Measurements from ENCODE around the gene CASKIN1.
"Not testable (repeated sequence)": the region's sequence is repeated elsewhere in the genome, so short reads cannot be mapped to it uniquely, and the experiment has no call there.

Gene CASKIN1

GRCh38 chr16:2210009-2210332 lies 13.6 kb upstream of the CASKIN1 start:
- DNase-seq, result no peak

DNA sequence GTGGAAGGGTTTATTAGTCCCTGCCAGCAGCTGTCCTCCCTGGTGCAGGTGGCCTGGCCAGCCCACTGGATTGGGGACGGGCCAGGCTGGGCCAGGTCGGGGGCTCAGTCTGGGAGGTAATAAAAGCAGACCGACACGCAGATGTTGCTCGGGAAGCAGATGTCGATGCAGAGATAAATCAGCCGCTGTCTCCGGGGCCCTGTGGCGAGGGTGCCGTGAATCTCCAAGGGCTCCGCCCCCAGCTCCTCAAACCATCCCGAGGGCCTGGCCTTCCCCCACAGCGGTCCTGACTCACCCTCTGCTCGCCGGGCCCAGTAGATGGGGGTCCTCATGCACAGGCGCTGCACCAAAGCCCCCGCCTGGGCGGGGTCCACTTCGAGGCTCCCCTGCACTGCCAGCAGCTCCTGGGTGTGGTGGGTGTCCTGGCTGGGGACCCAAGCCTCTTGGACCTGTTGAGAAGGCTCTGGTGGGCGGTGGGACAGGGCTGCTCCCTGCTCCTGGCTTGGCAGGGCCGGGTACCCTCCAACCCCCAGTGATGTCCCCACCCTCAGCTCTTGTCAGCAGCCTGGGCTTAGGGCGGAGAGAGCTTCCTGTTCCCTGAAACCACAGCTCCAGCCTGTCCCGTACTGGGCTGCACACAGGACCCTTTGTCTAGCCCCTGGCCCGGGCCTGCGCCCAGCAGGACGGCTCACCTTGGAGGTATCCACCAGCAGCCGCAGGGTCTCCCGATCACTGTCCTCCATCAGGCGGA lies 13.0 kb upstream of the CASKIN1 start:
- no peak for DNase-seq

- DNase-seq, result no peak
Observed at GRCh38 chr16:2208772-2209171, 12.4 kb upstream of the CASKIN1 start.

DNA sequence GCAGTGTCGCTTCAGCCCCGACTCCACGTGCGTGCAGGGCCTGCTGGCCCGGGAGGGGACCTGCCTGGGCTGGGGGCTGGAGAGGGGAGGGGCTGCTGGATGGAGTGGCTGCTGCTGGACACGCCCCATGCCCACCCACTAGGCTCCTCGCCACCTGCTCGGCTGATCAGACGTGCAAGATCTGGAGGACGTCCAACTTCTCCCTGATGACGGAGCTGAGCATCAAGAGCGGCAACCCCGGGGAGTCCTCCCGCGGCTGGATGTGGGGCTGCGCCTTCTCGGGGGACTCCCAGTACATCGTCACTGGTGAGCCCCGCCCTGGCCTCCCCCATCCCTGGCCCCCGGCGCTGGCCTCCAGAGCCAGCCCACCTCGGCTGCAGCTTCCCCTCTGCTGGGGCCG lies 11.9 kb upstream of the CASKIN1 start:
- no peak for DNase-seq

DNA sequence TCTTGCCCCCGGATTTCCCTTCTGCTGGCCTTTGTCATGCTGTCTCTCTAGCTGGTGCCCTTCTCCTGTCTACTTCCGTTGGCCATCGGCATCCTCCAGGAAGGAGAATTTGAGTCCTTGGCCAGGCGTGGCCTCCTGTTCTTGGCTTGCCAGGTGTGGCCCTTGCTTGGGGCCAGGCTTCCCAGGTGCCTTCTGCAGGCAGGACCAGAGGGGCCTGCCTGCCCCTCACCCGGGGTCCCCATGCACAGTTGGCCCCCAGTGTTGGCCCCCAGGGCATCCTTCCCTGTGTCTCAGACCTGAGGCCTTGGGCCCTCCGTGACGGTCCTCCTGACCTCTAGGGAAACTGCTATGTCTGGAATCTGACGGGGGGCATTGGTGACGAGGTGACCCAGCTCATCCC lies 11.5 kb upstream of the CASKIN1 start:
- DNase-seq, result no peak

- no peak for DNase-seq
Observed at GRCh38 chr16:2206780-2207433, 10.5 kb upstream of the CASKIN1 start.

DNA sequence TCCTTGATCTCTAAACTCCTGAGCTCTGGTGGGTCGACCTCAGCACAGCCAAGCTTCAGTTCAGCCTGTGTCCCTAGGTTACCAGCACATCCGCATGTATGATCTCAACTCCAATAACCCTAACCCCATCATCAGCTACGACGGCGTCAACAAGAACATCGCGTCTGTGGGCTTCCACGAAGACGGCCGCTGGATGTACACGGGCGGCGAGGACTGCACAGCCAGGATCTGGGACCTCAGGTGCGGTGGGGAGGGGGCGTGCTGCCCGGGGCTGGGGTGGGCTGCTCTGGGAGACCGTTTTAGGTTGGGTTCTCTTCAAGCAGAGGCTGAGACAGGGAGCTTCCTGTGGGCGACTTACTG lies 10.0 kb upstream of the CASKIN1 start:
- no peak for DNase-seq

DNA sequence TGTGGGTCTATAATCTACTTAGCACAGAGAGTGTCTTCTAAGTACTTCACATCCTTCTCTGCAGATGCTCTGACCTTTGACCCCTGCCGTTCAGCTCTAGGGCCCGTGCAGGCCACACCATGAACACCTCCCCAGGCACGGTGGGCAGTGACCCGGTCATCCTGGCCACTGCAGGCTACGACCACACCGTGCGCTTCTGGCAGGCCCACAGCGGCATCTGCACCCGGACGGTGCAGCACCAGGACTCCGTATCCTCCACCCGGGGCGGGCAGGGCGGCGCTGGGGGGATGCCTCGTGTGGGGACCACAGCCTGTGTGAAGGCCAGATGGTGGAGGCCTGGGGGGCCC lies 9.5 kb upstream of the CASKIN1 start:
- DNase-seq, result no peak

- DNase-seq, result no peak
Observed at GRCh38 chr16:2205104-2205966, 8.9 kb upstream of the CASKIN1 start, which contains the start of gene MLST8. MLST8 (plus strand) TSS chr16:2205454; CDS start chr16:2206086, 632 bp downstream.

DNA sequence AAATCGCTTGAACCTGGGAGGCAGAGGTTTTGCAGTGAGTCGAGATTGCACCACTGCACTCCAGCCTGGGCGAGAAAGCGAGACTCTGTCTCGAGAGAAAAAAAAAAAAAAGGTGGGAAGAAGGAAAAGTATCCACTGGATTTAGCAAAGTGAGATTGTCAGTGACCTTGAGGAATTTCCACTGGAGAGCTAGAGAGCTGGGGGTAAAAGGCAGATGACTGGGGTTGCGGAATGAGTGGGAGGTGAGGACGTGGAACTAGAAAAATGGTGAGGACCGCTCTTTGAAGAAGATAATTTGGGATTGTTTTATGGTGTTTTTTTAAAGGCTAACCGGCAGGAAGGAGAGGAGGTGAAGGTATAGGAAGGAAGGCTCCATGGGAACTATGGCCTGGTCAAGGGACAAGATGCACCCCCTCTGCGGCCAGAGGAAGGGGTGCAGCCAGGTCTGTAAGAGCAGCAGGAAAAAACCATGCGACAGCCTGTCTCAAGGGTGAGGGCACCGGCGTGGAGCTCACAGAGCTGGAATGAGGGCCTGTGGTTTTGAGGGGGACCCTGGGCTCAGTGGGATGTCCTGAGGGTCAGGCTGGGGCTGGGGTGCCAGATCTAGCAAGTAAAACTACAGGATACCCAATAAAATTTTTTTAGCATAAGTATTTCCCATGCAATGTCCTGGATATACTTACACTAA lies 8.2 kb upstream of the CASKIN1 start:
- no peak for DNase-seq

DNA sequence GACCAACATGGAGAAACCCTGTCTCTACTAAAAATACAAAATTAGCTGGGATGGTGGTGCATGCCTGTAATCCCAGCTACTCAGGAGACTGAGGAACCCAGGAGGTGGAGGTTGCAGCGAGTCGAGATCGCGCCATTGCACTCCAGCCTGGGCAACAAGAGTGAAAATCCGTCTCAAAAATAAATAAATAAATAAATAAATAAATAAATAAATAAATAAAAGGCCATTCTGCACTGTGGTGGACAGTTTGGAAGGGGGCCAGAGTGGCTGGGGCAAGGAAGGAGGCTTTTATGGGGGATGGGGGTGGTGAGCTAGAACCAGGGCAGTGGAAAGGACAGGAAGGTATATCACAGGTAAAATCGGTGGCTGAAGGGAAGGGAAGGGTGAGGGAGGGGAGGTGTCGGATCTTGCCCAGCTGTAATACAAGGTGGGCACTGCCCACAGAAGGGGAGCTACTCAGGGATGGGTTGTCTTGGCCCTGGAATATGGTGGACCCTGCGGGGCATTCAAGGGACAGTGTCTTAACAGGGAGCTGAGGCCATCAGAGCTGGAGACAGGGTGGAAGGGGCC lies 6.8 kb upstream of the CASKIN1 start:
- DNase-seq, result not testable (repeated sequence)

GRCh38 chr16:2200313-2200712 lies 3.9 kb upstream of the CASKIN1 start:
- no peak for DNase-seq

GRCh38 chr16:2199621-2200139 lies 3.3 kb upstream of the CASKIN1 start:
- DNase-seq, result no peak

GRCh38 chr16:2199095-2199494 lies 2.7 kb upstream of the CASKIN1 start:
- no peak for DNase-seq

DNA sequence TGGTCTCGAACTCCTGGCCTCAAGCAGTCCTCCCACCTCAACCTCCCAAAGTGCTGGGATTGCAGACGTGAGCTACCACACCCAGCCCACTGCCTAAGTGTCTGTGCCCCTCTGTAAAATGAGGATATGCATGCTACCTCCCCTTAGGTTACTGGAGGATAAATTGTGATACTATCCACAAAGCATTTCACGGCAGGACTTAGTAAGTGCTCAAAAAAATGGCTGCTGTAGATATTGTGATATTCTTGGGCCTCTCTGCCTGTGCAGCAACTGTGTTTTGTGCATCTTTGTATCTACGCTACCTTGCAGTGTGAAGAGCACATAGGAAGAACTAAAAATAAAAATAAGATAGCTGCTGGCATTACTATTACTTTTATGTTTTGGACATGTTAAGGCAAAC lies 1.9 kb upstream of the CASKIN1 start:
- DNase-seq, result no peak

GRCh38 chr16:2197765-2198164 lies 1.4 kb upstream of the CASKIN1 start:
- no peak for DNase-seq

- DNase-seq, result no peak
Observed at GRCh38 chr16:2196981-2197511, 641 bp upstream of the CASKIN1 start.

DNA sequence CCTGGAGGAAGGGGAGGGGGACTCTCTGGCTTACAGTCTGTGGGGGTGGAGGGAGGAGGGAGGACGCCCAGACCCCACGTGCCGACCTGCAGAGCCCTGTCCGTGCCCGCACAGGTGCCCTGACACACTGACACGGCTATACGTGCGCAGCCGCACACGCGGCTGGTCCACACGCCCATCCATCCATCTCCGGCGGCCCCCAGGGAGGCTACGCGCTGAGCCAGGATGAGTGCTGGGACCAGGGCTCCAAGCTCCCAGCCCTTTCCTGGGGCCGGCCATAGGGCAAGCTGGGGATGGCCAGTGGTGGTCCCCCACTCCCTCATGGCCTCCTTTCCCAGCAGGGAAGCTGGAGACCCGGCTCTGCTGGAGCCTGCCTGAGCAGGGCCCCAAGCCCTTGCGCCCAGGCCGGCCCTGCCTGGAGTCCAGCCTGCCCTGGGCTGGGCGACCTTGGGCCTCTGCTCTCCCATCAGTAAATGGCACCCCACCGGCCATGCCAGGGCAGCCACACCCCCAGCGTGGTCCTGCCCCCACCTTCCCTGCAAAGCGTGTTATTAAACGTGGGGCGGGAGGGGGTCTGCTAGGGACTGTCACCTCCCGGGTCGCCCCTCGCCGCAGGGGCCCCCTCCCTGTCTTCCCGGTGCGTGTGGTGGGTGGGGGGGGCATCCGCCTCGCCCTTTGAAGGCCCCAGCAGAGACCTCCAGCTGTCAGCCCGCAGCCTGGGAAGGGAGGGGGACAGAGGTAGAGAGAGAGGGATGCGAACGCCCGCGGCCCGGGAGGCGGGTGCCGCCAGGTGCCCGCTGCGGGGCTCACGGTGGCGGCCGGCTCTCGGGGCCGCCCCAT lies 863 bp downstream of the CASKIN1 start:
- no peak for DNase-seq

DNA sequence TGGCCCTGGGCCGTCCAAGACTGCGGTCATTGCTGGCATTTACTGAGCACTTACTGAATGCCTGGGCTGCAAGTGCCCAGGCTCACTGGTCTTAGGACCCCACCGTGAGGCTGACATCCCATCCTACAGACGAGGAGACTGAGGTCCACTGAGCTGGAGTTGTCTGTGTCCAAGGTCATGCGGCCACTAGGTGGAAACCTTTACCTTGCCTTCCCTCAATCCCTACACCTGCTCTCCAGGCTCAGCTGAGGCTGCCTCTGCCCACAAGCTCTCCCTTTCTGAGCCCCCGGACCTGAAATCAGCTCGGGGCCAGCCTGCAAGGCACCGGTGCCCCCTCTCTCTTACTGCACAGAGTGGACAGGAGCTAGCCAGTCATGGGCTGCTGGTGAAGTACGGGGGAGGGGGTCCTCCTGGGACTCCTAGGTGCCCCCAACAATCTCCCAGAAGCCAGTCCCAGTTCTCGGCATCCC lies 1.5 kb downstream of the CASKIN1 start:
- DNase-seq, result no peak

GRCh38 chr16:2194166-2194834 lies 2.1 kb downstream of the CASKIN1 start:
- DNase-seq, result no peak

DNA sequence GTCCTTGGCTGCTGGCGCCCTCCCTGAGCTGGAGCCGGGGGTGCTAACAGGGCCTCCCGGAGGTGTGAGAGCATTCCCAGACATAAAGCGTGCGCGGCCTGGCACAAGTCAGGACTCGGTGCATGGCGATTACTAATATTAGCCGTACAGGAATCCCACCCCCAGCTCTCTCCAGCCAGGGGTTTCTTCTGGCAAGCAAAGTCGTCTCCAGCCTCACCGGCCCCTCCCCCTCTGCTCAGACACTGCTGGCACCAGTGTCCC lies 5.0 kb downstream of the CASKIN1 start:
- no peak for DNase-seq

All from NCI-H2029 treated with DMSO at 0.1 percent for 48 hours (cell line).